Measurements from ENCODE around the gene KIAA1671. TPM values are rescaled to one million over a fixed set of nuclear protein-coding genes. Genes with fewer than 3 reads are reported as not detected.

The KIAA1671 gene
- total RNA-seq, 1 donor from 2014 or later, result 17.3 TPM

- Mint-ChIP-seq H3K4me3 (no peak overlapping the region), H3K27me3 (ENCODE audit: insufficient read depth, low read depth) (peaks cover 4% of the 10 kb centered on the region), H3K27ac (no peak overlapping the region), H3K4me1 (peaks cover 32% of the 10 kb centered on the region), H3K9me3 (no peaks in the 10 kb centered on the region), H3K36me3 (no peaks in the 10 kb centered on the region)
- no peak for DNase-seq (ENCODE audit: low spot score)
- no peak overlapping the region for H2AFZ ChIP-seq (replicated peaks)
- no peak overlapping the region for H3K4me3 ChIP-seq
- peaks cover 14% of the 10 kb centered on the region for H3K4me1 ChIP-seq
- no peaks in the 10 kb centered on the region for H3F3A ChIP-seq (ENCODE audit: low read depth)
- no peak overlapping the region for H3K4me2 ChIP-seq
- TF ChIP-seq EZH2 (IDR thresholded peaks at IDR 0.05), result no peak
- no peak for TF ChIP-seq EZH2phosphoT487 (IDR thresholded peaks at IDR 0.05)
- no peak for TF ChIP-seq CTCF (IDR thresholded peaks at IDR 0.05)
- no peak overlapping the region for H3K9ac ChIP-seq
- peaks cover 60% of the 10 kb centered on the region for H4K20me1 ChIP-seq (ENCODE audit: low read depth)
- H3K36me3 ChIP-seq, result no peaks in the 10 kb centered on the region
- no peak overlapping the region for H3K27ac ChIP-seq
- H3K79me2 ChIP-seq (ENCODE audit: low read depth), result no peaks in the 10 kb centered on the region
- H3K9me3 ChIP-seq (ENCODE audit: low read depth), result no peaks in the 10 kb centered on the region
- no peaks in the 10 kb centered on the region for H3K27me3 ChIP-seq
Observed at GRCh38 chr22:25146307-25146706, 193.8 kb downstream of the KIAA1671 start.

DNA sequence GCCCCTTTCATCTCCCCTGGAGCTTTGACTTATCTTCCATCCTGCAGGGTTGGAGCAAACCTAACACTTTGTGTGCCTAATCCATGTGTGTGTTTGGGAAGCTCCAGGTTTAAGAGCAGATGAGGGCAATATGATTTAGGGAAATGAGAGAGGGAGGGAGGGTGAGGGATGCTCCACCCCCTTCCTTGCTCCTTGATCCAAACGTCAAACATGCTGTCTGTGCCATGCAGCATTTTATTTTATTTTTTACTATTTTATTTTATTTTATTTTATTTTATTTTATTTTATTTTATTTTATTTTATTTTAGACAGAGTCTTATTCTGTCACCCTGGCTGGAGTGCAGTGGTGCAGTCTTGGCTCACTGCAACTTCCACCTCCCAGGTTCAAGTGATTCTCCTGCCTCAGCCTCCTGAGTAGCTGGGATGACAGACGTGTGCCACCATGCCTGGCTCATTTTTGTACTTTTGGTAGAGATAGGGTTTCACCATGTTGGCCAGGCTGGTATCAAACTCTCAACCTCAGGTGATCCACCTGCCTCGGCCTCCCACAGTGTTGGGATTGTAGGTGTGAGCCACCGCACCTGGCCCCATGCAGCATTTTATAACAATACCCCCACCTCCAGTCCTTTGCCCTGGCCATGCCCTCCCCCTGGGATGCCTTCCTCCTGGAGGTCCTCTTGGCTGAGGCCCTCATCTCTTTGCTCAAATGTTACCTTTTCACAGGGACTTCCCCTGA lies 194.6 kb downstream of the KIAA1671 start:
- no peak overlapping the region for H3K27ac ChIP-seq
- H4K20me1 ChIP-seq (ENCODE audit: low read depth), result peaks cover 55% of the 10 kb centered on the region
- DNase-seq (ENCODE audit: low spot score), result no peak
- no peaks in the 10 kb centered on the region for H3F3A ChIP-seq (ENCODE audit: low read depth)
- TF ChIP-seq EZH2 (IDR thresholded peaks at IDR 0.05) (no peak), CTCF (IDR thresholded peaks at IDR 0.05) (no peak), EZH2phosphoT487 (IDR thresholded peaks at IDR 0.05) (no peak)
- H3K79me2 ChIP-seq (ENCODE audit: low read depth), result no peaks in the 10 kb centered on the region
- H3K4me2 ChIP-seq, result no peak overlapping the region
- H3K4me1 Mint-ChIP-seq, result peaks cover 27% of the 10 kb centered on the region
- H3K27me3 Mint-ChIP-seq (ENCODE audit: insufficient read depth, low read depth), result peaks cover 4% of the 10 kb centered on the region
- no peak overlapping the region for H3K4me3 ChIP-seq
- no peak overlapping the region for H3K9ac ChIP-seq
- no peak overlapping the region for H3K27ac Mint-ChIP-seq
- H3K9me3 ChIP-seq (ENCODE audit: low read depth), result no peaks in the 10 kb centered on the region
- peak overlapping the region; percentile 41 for H3K4me3 Mint-ChIP-seq
- H3K4me1 ChIP-seq, result peaks cover 14% of the 10 kb centered on the region
- H3K36me3 Mint-ChIP-seq, result no peaks in the 10 kb centered on the region
- no peaks in the 10 kb centered on the region for H3K27me3 ChIP-seq
- no peaks in the 10 kb centered on the region for H3K36me3 ChIP-seq
- no peaks in the 10 kb centered on the region for H3K9me3 Mint-ChIP-seq
- H2AFZ ChIP-seq (replicated peaks), result no peak overlapping the region

DNA sequence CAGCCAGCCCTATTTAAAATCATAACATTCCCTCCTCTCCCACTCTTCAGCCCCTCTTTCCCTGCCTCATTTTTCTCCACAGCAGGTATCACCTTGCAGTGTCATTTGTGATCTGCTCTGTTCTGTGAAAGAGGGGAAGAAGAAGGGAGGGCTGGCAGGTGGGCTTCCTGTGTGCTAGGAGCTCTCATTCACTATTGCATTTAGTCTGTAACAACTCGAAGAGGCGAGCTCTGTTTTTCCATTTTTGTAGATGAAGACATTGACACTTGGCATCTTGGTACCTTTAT lies 195.1 kb downstream of the KIAA1671 start:
- TF ChIP-seq EZH2 (IDR thresholded peaks at IDR 0.05), result no peak
- TF ChIP-seq EZH2phosphoT487 (IDR thresholded peaks at IDR 0.05), result no peak
- TF ChIP-seq CTCF (IDR thresholded peaks at IDR 0.05), result no peak
- Mint-ChIP-seq H3K27me3 (ENCODE audit: insufficient read depth, low read depth) (peaks cover 4% of the 10 kb centered on the region), H3K9me3 (no peaks in the 10 kb centered on the region), H3K27ac (no peak overlapping the region), H3K4me3 (peak overlapping the region; percentile 41), H3K4me1 (peaks cover 23% of the 10 kb centered on the region), H3K36me3 (no peaks in the 10 kb centered on the region)
- Histone ChIP-seq H4K20me1 (ENCODE audit: low read depth) (peaks cover 50% of the 10 kb centered on the region), H3K4me3 (no peak overlapping the region), H3F3A (ENCODE audit: low read depth) (no peaks in the 10 kb centered on the region), H3K27ac (no peak overlapping the region), H3K4me1 (peaks cover 14% of the 10 kb centered on the region), H3K27me3 (no peaks in the 10 kb centered on the region), H3K9ac (no peak overlapping the region), H2AFZ (replicated peaks) (no peak overlapping the region), H3K36me3 (no peaks in the 10 kb centered on the region), H3K4me2 (no peak overlapping the region), H3K9me3 (ENCODE audit: low read depth) (no peaks in the 10 kb centered on the region), H3K79me2 (ENCODE audit: low read depth) (no peaks in the 10 kb centered on the region)
- DNase-seq (ENCODE audit: low spot score), result no peak
